ENCODE data around the gene LAMA2.

The LAMA2 gene

GRCh38 chr6:128882991-128883611 is at the start of gene LAMA2:
TSS of gene LAMA2 (plus strand) at chr6:128883138. CDS start at chr6:128883246, 108 bp downstream.
- no peak for DNase-seq (ENCODE audit: low read depth in 2 of 2)

GRCh38 chr6:128836761-128837160 is 46.2 kb upstream of the LAMA2 start:
- no peak for DNase-seq (ENCODE audit: low read depth in 2 of 2)

GRCh38 chr6:128841518-128841917 is 41.4 kb upstream of the LAMA2 start:
- DNase-seq (ENCODE audit: low read depth in 2 of 2): no peak

- DNase-seq (ENCODE audit: low read depth in 2 of 2): no peak
These were observed 38.3 kb upstream of the LAMA2 start for GRCh38 chr6:128844598-128844997.

- no peak for DNase-seq (ENCODE audit: low read depth in 2 of 2)
These were observed 35.3 kb upstream of the LAMA2 start for GRCh38 chr6:128847431-128848210.

- no peak for DNase-seq (ENCODE audit: low read depth in 2 of 2)
These were observed 34.6 kb upstream of the LAMA2 start for GRCh38 chr6:128848212-128848935.

GRCh38 chr6:128855581-128856085 is 27.3 kb upstream of the LAMA2 start:
- no peak for DNase-seq (ENCODE audit: low read depth in 2 of 2)

- DNase-seq (ENCODE audit: low read depth in 2 of 2): no peak
These were observed 25.1 kb upstream of the LAMA2 start for GRCh38 chr6:128857806-128858205.

- no peak for DNase-seq (ENCODE audit: low read depth in 2 of 2)
These were observed 22.2 kb upstream of the LAMA2 start for GRCh38 chr6:128860782-128861181.

- DNase-seq (ENCODE audit: low read depth in 2 of 2): no peak
These were observed 19.0 kb upstream of the LAMA2 start for GRCh38 chr6:128863983-128864382.

- DNase-seq (ENCODE audit: low read depth in 2 of 2): no peak
These were observed 12.2 kb upstream of the LAMA2 start for GRCh38 chr6:128870746-128871145.

GRCh38 chr6:128874863-128875262 is 8.1 kb upstream of the LAMA2 start:
- DNase-seq (ENCODE audit: low read depth in 2 of 2): no peak

GRCh38 chr6:128882560-128882959 is 378 bp upstream of the LAMA2 start:
- DNase-seq (ENCODE audit: low read depth in 2 of 2): no peak

- DNase-seq (ENCODE audit: low read depth in 2 of 2): no peak
These were observed 968 bp downstream of the LAMA2 start for GRCh38 chr6:128883906-128884305.

GRCh38 chr6:128885381-128885780 is 2.4 kb downstream of the LAMA2 start:
- DNase-seq (ENCODE audit: low read depth in 2 of 2): no peak

- no peak for DNase-seq (ENCODE audit: low read depth in 2 of 2)
These were observed 3.8 kb downstream of the LAMA2 start for GRCh38 chr6:128886706-128887105.

GRCh38 chr6:128888444-128889175 is 5.7 kb downstream of the LAMA2 start:
- DNase-seq (ENCODE audit: low read depth in 2 of 2): no peak

- DNase-seq (ENCODE audit: low read depth in 2 of 2): no peak
These were observed 6.9 kb downstream of the LAMA2 start for GRCh38 chr6:128889870-128890269.

GRCh38 chr6:128892079-128892478 is 9.1 kb downstream of the LAMA2 start:
- no peak for DNase-seq (ENCODE audit: low read depth in 2 of 2)

- DNase-seq (ENCODE audit: low read depth in 2 of 2): no peak
These were observed 16.6 kb downstream of the LAMA2 start for GRCh38 chr6:128899341-128900050.

GRCh38 chr6:128903715-128904114 is 20.8 kb downstream of the LAMA2 start:
- no peak for DNase-seq (ENCODE audit: low read depth in 2 of 2)
